K562 (cell line): ENCODE data around the gene SLC35E1. TPM values are rescaled to one million over a fixed set of nuclear protein-coding genes. Genes with fewer than 3 reads are reported as not detected.

Source experiments
- ATF1 ChIP-seq, 2 experiments: fragments of 450-650 bp in 1 of 2; IDR thresholded peaks; 2 replicates each; pipeline ENCODE4 v1.6.1; 2016; ENCODE audit warnings: missing compliant biosample characterization in 1 of 2, missing genetic modification characterization in 1 of 2
- EP300 ChIP-seq: IDR thresholded peaks from 2 replicates; pipeline ENCODE4 v1.6.1; 2012; ENCODE audit warnings: low read length, improper control_type of control experiment
- ESRRB ChIP-seq: fragments of 250-450 bp; sonication (Bioruptor Pico); IDR thresholded peaks from 2 replicates; pipeline ENCODE4 v1.5.0; 2020; ENCODE audit warnings: mild to moderate bottlenecking, moderate library complexity, borderline replicate concordance
- ETV5 ChIP-seq: sonication (generic); formaldehyde crosslinking; IDR thresholded peaks from 2 replicates; pipeline ENCODE4 v1.4.0; 2020; ENCODE audit warnings: low read depth, mild to moderate bottlenecking, missing genetic modification reagents
- HCFC1 ChIP-seq: IDR thresholded peaks from 2 replicates; pipeline ENCODE4 v1.6.1; 2012; ENCODE audit warnings: low read depth, low read length, improper control_type of control experiment
- HDAC3 ChIP-seq: fragments of 450-650 bp; IDR thresholded peaks from 2 replicates; pipeline ENCODE4 v1.6.1; 2018; ENCODE audit warnings: borderline replicate concordance, mild to moderate bottlenecking, moderate library complexity; ENCODE audit not compliant: partially characterized antibody
- HDAC6 ChIP-seq: IDR thresholded peaks from 2 replicates; pipeline ENCODE4 v1.6.1; 2012; ENCODE audit warnings: low read depth, mild to moderate bottlenecking, control low read depth, inconsistent platforms, low read length, moderate library complexity
- HLTF ChIP-seq: fragments of 450-650 bp; IDR thresholded peaks from 2 replicates; pipeline ENCODE4 v1.6.1; 2016
- JUND ChIP-seq, 2 experiments: IDR thresholded peaks; 2 replicates in 1 of 2; 3 replicates in 1 of 2; pipeline ENCODE4 v1.6.1; 2011; ENCODE audit warnings: borderline replicate concordance in 2 of 2, low read depth in 2 of 2, low read length in 2 of 2, improper control_type of control experiment in 1 of 2, missing biosample characterization in 1 of 2, missing genetic modification characterization in 1 of 2, missing genetic modification reagents in 1 of 2
- KLF13 ChIP-seq: fragments of 450-650 bp; IDR thresholded peaks from 2 replicates; pipeline ENCODE4 v1.6.1; 2016; ENCODE audit warnings: missing genetic modification characterization, low read depth, mild to moderate bottlenecking, missing compliant biosample characterization, moderate library complexity, borderline replicate concordance
- MED1 ChIP-seq: sonication (generic); formaldehyde crosslinking; IDR thresholded peaks from 2 replicates; pipeline ENCODE4 v1.8.1; 2023; ENCODE audit warnings: missing genetic modification reagents, borderline replicate concordance
- NR2C2 ChIP-seq, 2 experiments: fragments of 200-800 bp in 1 of 2; sonication (Bioruptor generic) in 1 of 2; sonication (generic) in 1 of 2; formaldehyde crosslinking in 1 of 2; IDR thresholded peaks; 2 replicates each; pipeline versions ENCODE4 v1.6.1 to v1.8.0; 2016 to 2022; ENCODE audit warnings: mild to moderate bottlenecking in 1 of 2, missing compliant biosample characterization in 1 of 2, missing genetic modification characterization in 1 of 2, missing genetic modification reagents in 1 of 2
- SAFB2 ChIP-seq: fragments of 200-400 bp; formaldehyde crosslinking; IDR thresholded peaks from 2 replicates; pipeline ENCODE4 v1.6.1; 2018; ENCODE audit warnings: borderline replicate concordance, low read length, low read depth, moderate library complexity; ENCODE audit not compliant: severe bottlenecking
- SNRNP70 ChIP-seq: fragments of 200-400 bp; formaldehyde crosslinking; optimal IDR thresholded peaks from 2 replicates; pipeline ENCODE3; 2017; ENCODE audit warnings: low read depth, low read length
- SP1 ChIP-seq: sonication (generic); formaldehyde crosslinking; IDR thresholded peaks from 2 replicates; pipeline ENCODE4 v1.8.1; 2022; ENCODE audit warnings: mild to moderate bottlenecking, missing genetic modification reagents
- SPI1 ChIP-seq: IDR thresholded peaks from 2 replicates; pipeline ENCODE4 v1.6.1; 2011; ENCODE audit warnings: low read depth, low read length, control low read depth, borderline replicate concordance
- STAT5A ChIP-seq: IDR thresholded peaks from 2 replicates; pipeline ENCODE4 v1.6.1; 2012; ENCODE audit warnings: low read length, inconsistent platforms, borderline replicate concordance
- WHSC1 ChIP-seq: IDR thresholded peaks from one replicate; pipeline ENCODE4 v1.6.1; 2012; ENCODE audit warnings: low read length, control low read depth, inconsistent platforms
- ZNF212 ChIP-seq: fragments of 450-650 bp; formaldehyde crosslinking; IDR thresholded peaks from 2 replicates; pipeline ENCODE4 v1.4.0; 2020; ENCODE audit warnings: mild to moderate bottlenecking
- ZNF224 ChIP-seq: sonication (generic); formaldehyde crosslinking; IDR thresholded peaks from 2 replicates; pipeline ENCODE4 v1.8.0; 2022; ENCODE audit warnings: mild to moderate bottlenecking, missing genetic modification reagents
- polyA plus RNA-seq, 8 experiments: library from polyadenylated mRNA; depleted of rRNA in 4 of 8; stranded (reverse) in 5 of 8; unstranded in 3 of 8; fragments of >200 nt; fragmentation: Nextera tagmentation in 2 of 8; fragmentation: Illumina TruSeq in 1 of 8; extraction: Ambion mirVana in 2 of 8; extraction: Trizol in 1 of 8; gene quantifications; 2 replicates each; pipeline versions ENCODE4 v1.2.1 to v1.2.3, GENCODE V29; 2011 to 2014; ENCODE audit warnings: inconsistent platforms in 1 of 8, missing spikeins in 1 of 8
- total RNA-seq, 7 experiments: library from RNA; depleted of rRNA in 6 of 7; stranded (reverse); fragments of >200 nt in 6 of 7; fragmentation: Illumina TruSeq in 2 of 7; extraction: Trizol in 2 of 7; gene quantifications; 2 replicates each; pipeline versions ENCODE4 v1.2.1 to v1.2.3, GENCODE V29; 2011 to 2021; ENCODE audit warnings: low replicate concordance in 1 of 7
- TF ChIP-seq, protein P1 (sequence below): fragments of 450-650 bp; IDR thresholded peaks from 2 replicates; pipeline ENCODE4 v1.6.1; 2017; ENCODE audit warnings: antibody characterized with exemption, mild to moderate bottlenecking
- TF ChIP-seq, protein P2 (sequence below): sonication (generic); formaldehyde crosslinking; IDR thresholded peaks from 2 replicates; pipeline ENCODE4 v1.8.0; 2023; ENCODE audit warnings: mild to moderate bottlenecking, missing genetic modification reagents

The SLC35E1 gene
- total and polyA plus RNA-seq, 9 of the 15 experiments (the other 6 are each of a cell fraction or from before 2014, with no cell fraction given): 15.0 to 40.1 (median 25.7) TPM

DNA sequence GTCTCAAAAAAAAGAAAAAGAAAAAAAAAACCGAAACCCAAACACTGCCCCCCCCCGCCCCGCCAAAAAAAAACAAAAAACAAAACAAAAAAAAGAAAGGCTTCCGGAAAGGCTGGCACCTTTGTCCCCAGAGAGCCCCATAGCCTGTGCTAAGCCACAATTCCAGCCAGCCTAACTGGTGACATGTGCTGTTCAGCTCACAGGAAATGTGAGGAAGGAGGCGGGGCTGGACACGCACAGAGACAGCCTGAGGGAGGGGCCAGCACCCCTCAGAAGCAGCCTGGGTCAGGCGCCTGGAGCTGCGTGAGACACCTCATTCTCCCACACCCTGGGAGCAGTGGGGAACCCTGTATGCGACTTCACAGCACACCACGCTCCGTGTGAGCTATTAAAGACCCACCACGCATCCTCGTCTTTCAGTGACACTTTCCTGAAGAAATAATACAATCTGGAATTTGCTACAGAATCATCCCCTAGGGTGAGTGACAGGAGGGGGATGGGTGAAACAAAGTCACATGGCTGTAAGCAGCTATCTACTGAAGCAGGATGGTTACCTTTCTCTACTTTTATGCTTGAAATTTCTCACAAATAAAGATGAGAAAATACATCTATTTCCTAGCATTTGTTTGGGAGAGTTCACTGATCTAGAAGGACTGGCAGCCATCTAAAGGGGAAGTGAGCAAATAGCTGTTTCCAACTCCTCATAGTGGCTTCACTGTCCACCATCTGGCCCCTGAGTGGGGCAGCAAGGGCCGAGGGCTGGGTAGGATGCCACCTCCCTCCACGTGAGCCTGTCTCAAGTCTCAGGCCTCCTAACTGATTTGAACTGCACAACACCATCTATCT, 12.3 kb upstream of the SLC35E1 start (continued):
- TF ChIP-seq, protein P1, sequence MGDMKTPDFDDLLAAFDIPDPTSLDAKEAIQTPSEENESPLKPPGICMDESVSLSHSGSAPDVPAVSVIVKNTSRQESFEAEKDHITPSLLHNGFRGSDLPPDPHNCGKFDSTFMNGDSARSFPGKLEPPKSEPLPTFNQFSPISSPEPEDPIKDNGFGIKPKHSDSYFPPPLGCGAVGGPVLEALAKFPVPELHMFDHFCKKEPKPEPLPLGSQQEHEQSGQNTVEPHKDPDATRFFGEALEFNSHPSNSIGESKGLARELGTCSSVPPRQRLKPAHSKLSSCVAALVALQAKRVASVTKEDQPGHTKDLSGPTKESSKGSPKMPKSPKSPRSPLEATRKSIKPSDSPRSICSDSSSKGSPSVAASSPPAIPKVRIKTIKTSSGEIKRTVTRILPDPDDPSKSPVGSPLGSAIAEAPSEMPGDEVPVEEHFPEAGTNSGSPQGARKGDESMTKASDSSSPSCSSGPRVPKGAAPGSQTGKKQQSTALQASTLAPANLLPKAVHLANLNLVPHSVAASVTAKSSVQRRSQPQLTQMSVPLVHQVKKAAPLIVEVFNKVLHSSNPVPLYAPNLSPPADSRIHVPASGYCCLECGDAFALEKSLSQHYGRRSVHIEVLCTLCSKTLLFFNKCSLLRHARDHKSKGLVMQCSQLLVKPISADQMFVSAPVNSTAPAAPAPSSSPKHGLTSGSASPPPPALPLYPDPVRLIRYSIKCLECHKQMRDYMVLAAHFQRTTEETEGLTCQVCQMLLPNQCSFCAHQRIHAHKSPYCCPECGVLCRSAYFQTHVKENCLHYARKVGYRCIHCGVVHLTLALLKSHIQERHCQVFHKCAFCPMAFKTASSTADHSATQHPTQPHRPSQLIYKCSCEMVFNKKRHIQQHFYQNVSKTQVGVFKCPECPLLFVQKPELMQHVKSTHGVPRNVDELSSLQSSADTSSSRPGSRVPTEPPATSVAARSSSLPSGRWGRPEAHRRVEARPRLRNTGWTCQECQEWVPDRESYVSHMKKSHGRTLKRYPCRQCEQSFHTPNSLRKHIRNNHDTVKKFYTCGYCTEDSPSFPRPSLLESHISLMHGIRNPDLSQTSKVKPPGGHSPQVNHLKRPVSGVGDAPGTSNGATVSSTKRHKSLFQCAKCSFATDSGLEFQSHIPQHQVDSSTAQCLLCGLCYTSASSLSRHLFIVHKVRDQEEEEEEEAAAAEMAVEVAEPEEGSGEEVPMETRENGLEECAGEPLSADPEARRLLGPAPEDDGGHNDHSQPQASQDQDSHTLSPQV: peak; percentile 29; the same call in 1 of the 2 replicates
- no peak for TF ChIP-seq HDAC3
- TF ChIP-seq WHSC1: no peak
- no peak for TF ChIP-seq SAFB2
- TF ChIP-seq MED1 (CRISPR knock-in tag): no peak
- no peak for TF ChIP-seq ETV5 (CRISPR knock-in tag)
- peak; percentile 33; the same call in 1 of the 2 replicates for TF ChIP-seq EP300
- no peak for TF ChIP-seq NR2C2 (CRISPR knock-in tag; IDR thresholded peaks at IDR 0.05)
- 0 out of 2 replicates have a peak, but pooled peaks have one; percentile 16 for TF ChIP-seq NR2C2 (tag; IDR thresholded peaks at IDR 0.05)
- TF ChIP-seq HLTF: no peak
- TF ChIP-seq ZNF224 (CRISPR knock-in tag): no peak
- peak; percentile 87 for TF ChIP-seq SPI1
- TF ChIP-seq ESRRB (CRISPR knock-in tag): no peak
- no peak for TF ChIP-seq SNRNP70
- no peak for TF ChIP-seq HDAC6
- TF ChIP-seq KLF13: peak; percentile 22; the same call in 1 of the 2 replicates
- TF ChIP-seq, protein P2, sequence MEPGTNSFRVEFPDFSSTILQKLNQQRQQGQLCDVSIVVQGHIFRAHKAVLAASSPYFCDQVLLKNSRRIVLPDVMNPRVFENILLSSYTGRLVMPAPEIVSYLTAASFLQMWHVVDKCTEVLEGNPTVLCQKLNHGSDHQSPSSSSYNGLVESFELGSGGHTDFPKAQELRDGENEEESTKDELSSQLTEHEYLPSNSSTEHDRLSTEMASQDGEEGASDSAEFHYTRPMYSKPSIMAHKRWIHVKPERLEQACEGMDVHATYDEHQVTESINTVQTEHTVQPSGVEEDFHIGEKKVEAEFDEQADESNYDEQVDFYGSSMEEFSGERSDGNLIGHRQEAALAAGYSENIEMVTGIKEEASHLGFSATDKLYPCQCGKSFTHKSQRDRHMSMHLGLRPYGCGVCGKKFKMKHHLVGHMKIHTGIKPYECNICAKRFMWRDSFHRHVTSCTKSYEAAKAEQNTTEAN (CRISPR knock-in tag): no peak
- no peak for TF ChIP-seq SP1
- 0 out of 2 replicates have a peak, but pooled peaks have one; percentile 13 for TF ChIP-seq HCFC1
- peak; percentile 44 for TF ChIP-seq JUND (IDR thresholded peaks at IDR 0.05; ENCODE audit: borderline replicate concordance, low read depth, low read length)
- no peak; the same call in 1 of the 3 replicates for TF ChIP-seq JUND (tag; IDR thresholded peaks at IDR 0.05; ENCODE audit: borderline replicate concordance, low read depth, low read length)
- TF ChIP-seq ATF1 (CRISPR knock-in tag; IDR thresholded peaks at IDR 0.05): no peak
- peak; percentile 68 for TF ChIP-seq ATF1 (tag; IDR thresholded peaks at IDR 0.05)
- TF ChIP-seq ZNF212 (CRISPR knock-in tag): no peak
- no peak; the same call in 1 of the 2 replicates for TF ChIP-seq STAT5A
